Hepatocyte (in vitro differentiated cells): ENCODE data around the gene KRTAP17-1. TPM values are rescaled to one million over a fixed set of nuclear protein-coding genes. Genes with fewer than 3 reads are reported as not detected.

Experiments
- DNase-seq: peaks from one replicate; pipeline ENCODE4 v3.0.0-alpha.2; 2016; ENCODE audit warnings: low spot score
- H2AFZ ChIP-seq: fragments of 200-600 bp; sonication (generic); 2 replicates; pipeline ENCODE4 v1.6.0; 2016; ENCODE audit warnings: antibody characterized with exemption, mild to moderate bottlenecking
- H3K27ac ChIP-seq: fragments of 200-600 bp; sonication (generic); 2 replicates; pipeline ENCODE4 v1.5.1; 2016; ENCODE audit warnings: mild to moderate bottlenecking
- H3K27me3 ChIP-seq: fragments of 200-600 bp; sonication (generic); 2 replicates; pipeline ENCODE4 v1.6.1; 2016
- H3K36me3 ChIP-seq: fragments of 200-600 bp; sonication (generic); replicated peaks from 2 replicates; pipeline ENCODE4 v1.5.1; 2016; ENCODE audit warnings: low read depth; ENCODE audit not compliant: insufficient read depth
- H3K4me1 ChIP-seq: fragments of 200-600 bp; sonication (generic); 2 replicates; pipeline ENCODE4 v1.5.1; 2016; ENCODE audit warnings: mild to moderate bottlenecking, moderate library complexity; ENCODE audit not compliant: insufficient read depth
- H3K4me2 ChIP-seq: fragments of 200-600 bp; sonication (generic); 2 replicates; pipeline ENCODE4 v1.6.0; 2016
- H3K4me3 ChIP-seq: fragments of 200-600 bp; sonication (generic); 2 replicates; pipeline ENCODE4 v1.5.1; 2016; ENCODE audit warnings: mild to moderate bottlenecking
- H3K79me2 ChIP-seq: fragments of 200-600 bp; sonication (generic); 2 replicates; pipeline ENCODE4 v1.6.0; 2017; ENCODE audit warnings: mild to moderate bottlenecking
- H3K9me2 ChIP-seq: fragments of 200-600 bp; sonication (generic); replicated peaks from 2 replicates; pipeline ENCODE4 v1.6.0; 2017; ENCODE audit warnings: mild to moderate bottlenecking; ENCODE audit not compliant: insufficient read depth
- H3K9me3 ChIP-seq: fragments of 200-600 bp; sonication (generic); 2 replicates; pipeline ENCODE4 v1.5.1; 2016; ENCODE audit warnings: low read depth, mild to moderate bottlenecking
- H4K20me1 ChIP-seq: fragments of 200-600 bp; sonication (generic); 2 replicates; pipeline ENCODE4 v1.6.0; 2016; ENCODE audit warnings: mild to moderate bottlenecking; ENCODE audit not compliant: insufficient read depth, poor library complexity, severe bottlenecking
- CTCF ChIP-seq: fragments of 200-600 bp; sonication (generic); IDR thresholded peaks from 2 replicates; pipeline ENCODE4 v1.5.1; 2016; ENCODE audit warnings: antibody characterized with exemption, mild to moderate bottlenecking; ENCODE audit not compliant: poor library complexity
- EZH2 ChIP-seq: fragments of 200-600 bp; sonication (generic); IDR thresholded peaks from 2 replicates; pipeline ENCODE4 v1.6.1; 2016; ENCODE audit warnings: antibody characterized with exemption, mild to moderate bottlenecking, borderline replicate concordance
- EZH2phosphoT487 ChIP-seq: fragments of 200-600 bp; sonication (generic); IDR thresholded peaks from one replicate; pipeline ENCODE4 v1.6.1; 2018; ENCODE audit warnings: antibody characterized with exemption, mild to moderate bottlenecking, low read depth, moderate library complexity; ENCODE audit not compliant: unreplicated experiment, severe bottlenecking
- WGBS: methylation state at CpG from one replicate; pipeline ENCODE4 v1.1.6; 2016; ENCODE audit warnings: low lambda C conversion rate; ENCODE audit errors: missing lambda C conversion rate; 5-methylcytosine and 5-hydroxymethylcytosine counted together
- polyA plus RNA-seq: library from polyadenylated mRNA; unstranded; fragments of >200 nt; fragmentation: Nextera tagmentation; extraction: Ambion mirVana; gene quantifications from 2 replicates; pipeline ENCODE4 v1.2.1, GENCODE V29; 2016
- total RNA-seq: library from RNA; depleted of rRNA; stranded (reverse); fragments of >200 nt; gene quantifications from 2 replicates; pipeline ENCODE4 v1.2.3, GENCODE V29; 2014

KRTAP17-1 gene
- total and polyA plus RNA-seq, 2 experiments from 2014 or later: 0.33 TPM; not detected in 1

GRCh38 chr17:41315814-41316445 lies 420 bp upstream of the KRTAP17-1 start:
- Histone ChIP-seq H3K27ac (no peak overlapping the region), H3K36me3 (no peaks in the 10 kb centered on the region), H3K4me2 (no peak overlapping the region), H3K9me2 (no peaks in the 10 kb centered on the region), H3K79me2 (no peaks in the 10 kb centered on the region), H2AFZ (no peak overlapping the region), H3K4me3 (no peak overlapping the region), H4K20me1 (no peaks in the 10 kb centered on the region), H3K9me3 (peaks cover 5% of the 10 kb centered on the region), H3K4me1 (no peaks in the 10 kb centered on the region), H3K27me3 (peaks cover 6% of the 10 kb centered on the region)
- no peak for DNase-seq
- TF ChIP-seq EZH2phosphoT487 (no peak), EZH2 (no peak), CTCF (no peak)
- 79% methylated on average over 17 of the region's 17 CpGs for WGBS

GRCh38 chr17:41311111-41311510 lies 4.4 kb downstream of the KRTAP17-1 start:
- Histone ChIP-seq H3K27ac (no peak overlapping the region), H3K4me3 (no peak overlapping the region), H3K4me2 (no peak overlapping the region), H3K79me2 (no peaks in the 10 kb centered on the region), H4K20me1 (no peaks in the 10 kb centered on the region), H3K4me1 (no peaks in the 10 kb centered on the region), H3K9me3 (no peaks in the 10 kb centered on the region), H3K36me3 (no peaks in the 10 kb centered on the region), H2AFZ (no peak overlapping the region), H3K27me3 (peaks cover 6% of the 10 kb centered on the region), H3K9me2 (no peaks in the 10 kb centered on the region)
- DNase-seq: no peak
- WGBS: 69% methylated on average over 1 of the region's 1 CpG
- no peak for TF ChIP-seq CTCF
- no peak for TF ChIP-seq EZH2
- no peak for TF ChIP-seq EZH2phosphoT487

GRCh38 chr17:41308918-41309359 lies 6.6 kb downstream of the KRTAP17-1 start, which contains the start of gene KRTAP16-1:
TSS of gene KRTAP16-1 (minus strand) at chr17:41309309. CDS start at chr17:41309253, 56 bp downstream.
- 85% methylated on average over 7 of the region's 7 CpGs for WGBS
- Histone ChIP-seq H3K27me3 (no peaks in the 10 kb centered on the region), H3K4me3 (no peak within 1 kb of the TSS), H3K79me2 (no peaks in the 10 kb centered on the region), H3K9me2 (no peaks in the 10 kb centered on the region), H3K27ac (no peak within 1 kb of the TSS), H4K20me1 (no peaks in the 10 kb centered on the region), H3K4me1 (no peaks in the 10 kb centered on the region), H3K36me3 (no peaks in the 10 kb centered on the region), H3K9me3 (no peaks in the 10 kb centered on the region), H2AFZ (no peak within 1 kb of the TSS), H3K4me2 (no peak within 1 kb of the TSS)
- TF ChIP-seq EZH2phosphoT487 (no peak), CTCF (no peak), EZH2 (no peak)
- DNase-seq: no peak
